NOMO-1 treated with dmso at 0.1 percent for 144 hours (cell line): ENCODE data around the gene TMEM53.

Source experiments
- DNase-seq: peaks from one replicate; lab custom pipeline; 2025; ENCODE audit not compliant: unreplicated experiment; lab: John Stamatoyannopoulos, UW

Gene TMEM53

DNA sequence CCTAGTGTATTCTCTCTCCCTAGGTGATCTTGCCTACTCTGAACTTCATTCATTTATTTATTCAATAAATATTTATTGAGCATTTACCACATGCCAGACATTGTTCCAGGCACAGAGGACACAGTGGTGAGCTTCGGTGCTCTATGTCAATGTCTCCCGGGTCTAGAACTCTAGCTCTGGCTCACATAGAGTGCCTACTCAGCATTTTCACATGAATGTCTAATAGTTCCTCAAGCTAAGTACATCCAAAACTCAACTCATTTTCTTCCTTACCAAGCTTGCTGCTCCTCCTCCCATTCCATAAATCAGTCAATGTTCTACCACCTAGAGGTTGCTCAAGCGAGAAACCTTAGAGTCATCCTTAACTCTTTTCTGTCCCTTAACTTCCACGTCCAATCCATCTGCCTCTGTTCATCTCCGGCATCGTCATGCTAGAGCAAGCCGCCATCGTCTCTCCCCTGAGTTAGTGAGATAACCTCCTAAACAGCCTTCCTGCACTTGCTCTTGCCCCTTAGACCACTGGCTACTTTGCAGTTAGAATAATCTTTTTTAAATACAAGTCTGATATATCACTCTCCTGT, 67.5 kb downstream of the TMEM53 start:
- no peak for DNase-seq

DNA sequence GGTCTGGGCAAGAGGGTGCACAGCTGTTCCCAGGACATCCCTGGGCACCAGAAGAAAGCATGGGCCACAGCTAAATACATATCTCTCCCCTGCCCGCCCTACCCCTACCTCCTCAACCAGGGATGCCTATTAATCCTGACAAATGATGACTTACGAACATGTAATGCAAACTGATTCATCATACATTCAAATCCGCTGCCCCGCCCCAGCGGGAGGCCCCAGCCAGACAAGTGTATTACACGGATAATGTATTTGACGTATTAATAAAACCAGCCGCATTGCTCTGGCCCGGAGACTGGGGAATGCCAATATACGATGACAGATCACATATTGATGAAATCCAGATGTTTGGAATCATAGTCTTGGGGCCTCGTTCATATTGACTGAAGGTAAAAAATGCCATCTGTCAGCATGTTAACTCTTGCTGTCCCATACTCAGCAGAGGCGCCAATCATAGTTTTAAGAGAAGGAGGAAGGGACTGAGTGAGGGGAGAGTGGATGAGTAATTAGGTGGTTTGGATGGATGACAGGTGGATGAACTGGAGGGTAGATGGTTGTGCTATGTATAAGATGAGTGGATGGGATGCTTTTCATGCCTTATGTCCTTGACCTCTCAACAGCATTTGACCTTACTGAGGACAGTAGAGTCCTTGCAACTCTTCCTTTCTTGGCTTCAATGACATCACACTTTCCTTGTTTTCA, 68.2 kb downstream of the TMEM53 start:
- no peak for DNase-seq

DNA sequence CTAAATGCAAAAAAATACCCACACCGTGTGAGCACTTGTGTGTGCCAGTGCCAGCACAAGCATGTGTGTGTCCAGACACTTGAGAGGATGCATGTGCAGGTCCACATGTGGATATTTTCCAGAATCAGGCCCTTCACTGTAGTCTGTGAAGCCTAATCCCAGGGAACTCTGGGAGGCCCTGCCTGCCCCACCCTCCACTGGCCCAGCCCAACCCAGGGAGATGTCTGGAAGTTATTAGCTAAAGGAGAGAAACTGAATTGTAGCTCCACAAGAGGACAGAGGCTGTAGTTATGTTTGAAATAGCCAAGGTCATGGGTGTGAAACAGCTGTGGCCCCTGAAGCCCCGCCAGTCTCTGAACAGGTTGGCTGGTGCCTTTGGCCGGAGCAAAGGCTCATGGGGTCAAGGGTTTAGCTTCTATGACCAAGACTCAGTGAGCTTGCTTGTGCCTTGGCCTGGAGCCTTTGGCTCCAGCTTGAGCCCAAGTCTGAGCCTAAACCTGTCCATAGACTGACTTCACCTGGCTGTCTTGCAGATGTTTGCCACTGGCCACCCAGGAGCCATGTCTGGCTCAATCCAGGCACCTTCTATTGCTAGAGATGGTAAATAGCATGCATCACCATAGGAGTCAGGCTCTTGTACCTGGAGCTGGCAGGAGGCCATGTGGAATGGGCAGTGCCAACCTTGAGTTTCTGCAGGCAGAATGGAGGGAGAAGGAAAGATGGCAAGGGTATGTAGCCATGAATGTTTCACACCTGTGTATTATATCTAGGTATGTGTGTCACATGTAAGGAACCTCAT, 69.9 kb downstream of the TMEM53 start:
- DNase-seq: no peak

DNA sequence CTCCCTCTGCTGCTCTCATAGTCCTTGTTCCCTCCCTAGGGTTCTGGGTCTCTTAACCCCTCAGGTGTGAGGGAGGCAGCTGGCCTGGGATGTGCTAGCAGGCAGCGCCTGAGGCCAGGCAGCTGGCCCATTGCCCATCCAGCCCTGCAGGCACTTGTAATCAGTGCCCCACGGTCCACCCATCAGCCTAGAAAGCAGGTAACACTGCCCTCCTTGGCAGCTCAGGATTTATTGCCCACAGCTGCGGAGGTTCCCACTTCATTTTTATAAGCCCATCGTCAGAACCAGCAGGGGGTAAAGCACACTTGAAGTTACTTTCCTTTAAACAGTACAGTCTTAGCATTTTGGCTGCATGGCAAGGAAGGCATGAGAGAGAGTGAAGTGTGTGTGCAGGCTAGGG, 70.6 kb downstream of the TMEM53 start:
- DNase-seq: no peak
